Measurements from ENCODE around the gene MAML3.

Gene MAML3

DNA sequence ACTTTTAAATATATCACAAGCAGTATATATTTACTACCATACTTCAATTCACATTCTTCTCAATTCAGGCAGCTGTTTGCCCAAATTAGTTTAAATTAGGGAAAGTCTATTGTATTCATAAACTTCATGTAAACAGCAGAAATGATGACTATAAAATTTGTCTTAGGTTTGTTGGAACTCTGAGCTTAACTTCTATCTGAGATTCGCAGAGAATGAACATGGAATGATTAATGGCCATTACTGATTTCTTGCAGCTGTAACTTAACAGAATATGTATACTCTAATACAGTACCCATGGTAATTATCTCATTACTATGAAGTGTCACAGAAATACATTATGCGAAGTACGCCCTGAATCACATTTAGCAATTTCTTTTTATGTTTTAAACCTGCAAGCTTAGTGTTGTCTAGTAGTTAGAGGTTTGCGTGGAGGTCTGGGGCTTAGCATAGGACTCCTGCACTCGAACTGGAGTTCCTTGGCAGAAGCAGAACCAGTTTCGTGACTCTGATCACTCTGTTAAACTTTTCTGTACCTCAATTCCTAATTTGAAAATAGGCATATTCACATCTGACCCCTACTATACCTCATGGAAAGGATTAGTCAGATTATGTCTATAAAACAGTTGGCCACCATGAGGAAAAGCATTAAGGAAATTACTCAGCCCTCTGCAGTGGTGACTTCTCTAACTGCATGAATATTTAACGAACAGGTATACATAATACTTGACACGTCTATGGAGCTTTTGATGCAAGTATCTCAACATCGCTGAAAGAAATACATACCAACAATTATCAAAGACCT, 245.1 kb downstream of the MAML3 start:
- Mint-ChIP-seq H3K36me3 (ENCODE audit: low read depth) (peaks cover 57% of the 10 kb centered on the region), H3K27me3 (ENCODE audit: low read depth, poor library complexity) (peaks cover 2% of the 10 kb centered on the region), H3K9me3 (peaks cover 26% of the 10 kb centered on the region), H3K4me3 (no peak overlapping the region), H3K27ac (no peak overlapping the region), H3K4me1 (peaks cover 27% of the 10 kb centered on the region)
- TF ChIP-seq, protein P1, sequence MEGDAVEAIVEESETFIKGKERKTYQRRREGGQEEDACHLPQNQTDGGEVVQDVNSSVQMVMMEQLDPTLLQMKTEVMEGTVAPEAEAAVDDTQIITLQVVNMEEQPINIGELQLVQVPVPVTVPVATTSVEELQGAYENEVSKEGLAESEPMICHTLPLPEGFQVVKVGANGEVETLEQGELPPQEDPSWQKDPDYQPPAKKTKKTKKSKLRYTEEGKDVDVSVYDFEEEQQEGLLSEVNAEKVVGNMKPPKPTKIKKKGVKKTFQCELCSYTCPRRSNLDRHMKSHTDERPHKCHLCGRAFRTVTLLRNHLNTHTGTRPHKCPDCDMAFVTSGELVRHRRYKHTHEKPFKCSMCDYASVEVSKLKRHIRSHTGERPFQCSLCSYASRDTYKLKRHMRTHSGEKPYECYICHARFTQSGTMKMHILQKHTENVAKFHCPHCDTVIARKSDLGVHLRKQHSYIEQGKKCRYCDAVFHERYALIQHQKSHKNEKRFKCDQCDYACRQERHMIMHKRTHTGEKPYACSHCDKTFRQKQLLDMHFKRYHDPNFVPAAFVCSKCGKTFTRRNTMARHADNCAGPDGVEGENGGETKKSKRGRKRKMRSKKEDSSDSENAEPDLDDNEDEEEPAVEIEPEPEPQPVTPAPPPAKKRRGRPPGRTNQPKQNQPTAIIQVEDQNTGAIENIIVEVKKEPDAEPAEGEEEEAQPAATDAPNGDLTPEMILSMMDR (IDR thresholded peaks at IDR 0.05), result no peak
- no peak for DNase-seq

DNA sequence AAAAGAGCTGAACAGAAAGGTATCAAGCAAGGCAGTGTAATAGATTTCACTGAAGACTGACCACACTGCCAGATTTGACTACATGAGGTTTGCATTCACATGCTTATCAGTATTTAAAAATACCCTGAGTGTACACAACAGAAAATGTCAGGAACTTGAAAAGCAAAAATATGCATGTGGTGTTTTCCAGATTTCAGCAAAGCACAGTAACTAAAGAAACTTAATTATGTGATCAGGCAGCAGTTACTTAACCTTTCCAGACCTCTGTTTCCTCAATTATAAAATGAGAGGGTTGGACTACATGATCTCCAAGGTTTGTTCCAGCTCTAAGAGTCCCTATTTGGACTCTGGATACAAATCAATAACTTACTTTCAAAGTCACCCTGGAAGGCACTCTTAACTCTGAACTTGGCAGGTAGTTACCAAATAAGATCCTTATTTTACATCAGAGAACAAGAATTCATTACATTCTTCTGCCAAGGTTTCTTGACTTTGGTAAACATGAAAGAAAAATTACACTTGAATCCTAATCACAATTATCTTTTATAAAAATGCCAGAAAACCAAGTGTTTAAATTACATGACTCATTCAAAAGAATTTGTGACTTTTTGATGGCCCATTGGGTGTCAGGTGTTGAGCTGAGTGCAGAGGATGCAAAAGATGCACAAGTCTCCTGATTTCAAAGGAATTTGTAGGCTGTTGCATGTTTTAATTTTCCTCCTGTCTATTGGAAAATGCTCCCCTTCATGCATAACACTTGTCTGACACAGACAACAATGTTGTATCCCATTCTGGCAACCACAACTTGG, 246.8 kb downstream of the MAML3 start:
- Mint-ChIP-seq H3K4me3 (no peak overlapping the region), H3K36me3 (ENCODE audit: low read depth) (peaks cover 58% of the 10 kb centered on the region), H3K9me3 (peaks cover 32% of the 10 kb centered on the region), H3K4me1 (peaks cover 23% of the 10 kb centered on the region), H3K27ac (no peak overlapping the region), H3K27me3 (ENCODE audit: low read depth, poor library complexity) (peaks cover 3% of the 10 kb centered on the region)
- TF ChIP-seq, protein P1 (IDR thresholded peaks at IDR 0.05), result no peak
- no peak for DNase-seq

DNA sequence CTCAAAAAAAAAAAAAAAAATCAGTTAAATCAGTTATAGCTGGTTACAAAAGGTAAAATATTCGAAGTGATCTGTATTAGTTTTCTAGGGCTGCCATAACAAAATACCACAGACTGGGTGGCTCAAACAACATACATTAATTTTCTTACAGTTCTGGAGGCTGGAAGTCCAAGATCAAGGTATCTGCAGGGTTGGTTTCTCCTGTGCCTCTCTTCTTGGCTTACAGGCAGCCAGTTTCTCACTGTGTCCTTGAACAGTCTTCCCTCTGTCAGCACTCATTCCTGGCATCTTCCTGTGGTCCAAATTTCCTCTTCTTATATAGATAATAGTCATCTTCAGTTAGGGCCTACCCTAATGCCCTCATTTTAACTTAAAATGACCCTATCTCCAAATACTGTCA, 248.5 kb downstream of the MAML3 start:
- TF ChIP-seq, protein P1 (IDR thresholded peaks at IDR 0.05), result no peak

DNA sequence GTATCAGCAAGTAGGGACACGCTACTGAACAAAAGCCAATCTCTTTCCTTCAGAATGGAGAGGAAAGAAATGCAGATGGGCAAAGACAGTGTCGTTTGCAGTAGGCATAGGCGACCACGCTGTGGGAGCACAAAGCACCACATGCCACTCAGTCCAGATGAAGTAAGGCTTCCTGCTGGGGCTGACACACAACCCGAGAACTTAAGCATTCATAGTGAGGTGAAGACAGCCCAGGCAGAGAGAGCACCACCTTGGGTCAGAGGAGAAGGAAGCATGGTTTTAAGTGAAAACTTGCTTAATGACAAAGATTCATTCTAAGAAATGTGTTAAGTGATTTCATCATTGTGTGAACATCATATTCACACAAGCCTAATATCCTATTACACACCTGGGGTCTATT, 249.6 kb downstream of the MAML3 start:
- TF ChIP-seq, protein P1 (IDR thresholded peaks at IDR 0.05), result no peak
- DNase-seq, result no peak
- Mint-ChIP-seq H3K27ac (no peak overlapping the region), H3K4me1 (peaks cover 47% of the 10 kb centered on the region), H3K9me3 (peaks cover 32% of the 10 kb centered on the region), H3K36me3 (ENCODE audit: low read depth) (peaks cover 40% of the 10 kb centered on the region), H3K4me3 (no peak overlapping the region), H3K27me3 (ENCODE audit: low read depth, poor library complexity) (peaks cover 4% of the 10 kb centered on the region)

More for the DNA sequence above, 248.5 kb downstream of the MAML3 start:
- DNase-seq, result no peak
- Mint-ChIP-seq H3K4me3 (no peak overlapping the region), H3K27me3 (ENCODE audit: low read depth, poor library complexity) (peaks cover 4% of the 10 kb centered on the region), H3K36me3 (ENCODE audit: low read depth) (peaks cover 42% of the 10 kb centered on the region), H3K4me1 (peaks cover 36% of the 10 kb centered on the region), H3K27ac (no peak overlapping the region), H3K9me3 (peaks cover 32% of the 10 kb centered on the region)

DNA sequence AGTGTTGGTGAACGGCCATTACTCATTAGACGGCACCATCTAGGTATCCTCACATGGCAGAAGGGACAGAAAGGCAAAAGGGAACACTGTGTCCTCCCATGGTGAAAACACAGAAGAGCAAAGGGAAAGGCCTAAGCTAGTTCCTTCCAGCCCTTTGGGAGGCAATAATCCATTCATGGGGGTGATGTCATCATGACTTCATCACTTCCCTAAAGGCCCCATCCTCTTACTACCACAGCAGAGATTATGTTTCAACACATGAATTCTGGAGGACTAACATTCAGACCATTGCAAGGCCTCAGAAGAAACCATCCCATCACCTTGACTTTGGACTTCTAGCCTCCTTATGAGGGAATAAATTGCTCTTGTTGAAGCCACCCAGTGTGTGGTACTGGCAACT, 250.1 kb downstream of the MAML3 start:
- H3K4me3 Mint-ChIP-seq, result no peak overlapping the region
- H3K27me3 Mint-ChIP-seq (ENCODE audit: low read depth, poor library complexity), result peaks cover 4% of the 10 kb centered on the region
- H3K36me3 Mint-ChIP-seq (ENCODE audit: low read depth), result peaks cover 40% of the 10 kb centered on the region
- peaks cover 32% of the 10 kb centered on the region for H3K9me3 Mint-ChIP-seq
- peaks cover 49% of the 10 kb centered on the region for H3K4me1 Mint-ChIP-seq
- TF ChIP-seq, protein P1 (IDR thresholded peaks at IDR 0.05), result no peak
- DNase-seq, result no peak
- no peak overlapping the region for H3K27ac Mint-ChIP-seq
